ENCODE data around the gene UNC45A.

Gene UNC45A

GRCh38 chr15:90968434-90968833, 33.3 kb downstream of the UNC45A start:
- no peak for DNase-seq

DNA sequence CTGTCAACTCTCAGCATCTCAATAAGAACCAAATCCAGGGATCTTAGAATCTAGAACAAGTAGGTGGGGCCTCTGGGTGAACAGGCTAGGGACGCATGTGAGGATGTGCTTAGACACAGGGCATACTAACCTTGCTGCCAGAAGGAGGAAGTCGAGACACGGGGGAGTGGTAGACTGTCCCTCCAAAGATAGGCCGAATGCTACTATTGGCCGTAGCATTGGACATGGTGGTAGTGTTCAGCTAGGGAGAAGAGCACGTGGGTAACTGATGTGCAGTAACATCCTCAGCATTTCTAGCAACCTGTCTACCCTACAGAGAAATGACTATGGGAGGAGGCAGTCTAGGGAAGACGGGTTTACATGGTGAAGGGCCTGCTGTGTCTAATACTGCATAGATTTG, 35.2 kb downstream of the UNC45A start:
- no peak for DNase-seq

GRCh38 chr15:90972133-90972532, 37.0 kb downstream of the UNC45A start:
- DNase-seq: no peak

DNA sequence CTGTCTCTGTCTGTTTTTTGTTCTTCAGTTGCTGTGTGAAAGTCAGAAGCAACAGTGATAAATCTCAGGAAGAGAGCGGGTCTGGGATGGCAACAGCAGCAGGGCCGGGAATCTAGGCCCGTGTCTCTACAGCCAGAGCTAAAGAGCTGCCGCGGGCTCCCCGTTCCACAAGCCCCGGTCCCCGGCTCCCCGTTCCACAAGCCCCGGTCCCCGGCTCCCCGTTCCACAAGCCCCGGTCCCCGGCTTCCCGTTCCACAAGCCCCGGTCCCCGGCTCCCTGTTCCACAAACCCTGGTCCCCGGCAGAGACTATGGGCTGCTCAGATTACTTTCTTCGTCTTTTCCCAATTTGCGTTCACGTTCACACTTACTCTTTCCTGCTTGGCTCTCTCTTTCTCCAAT, 39.1 kb downstream of the UNC45A start:
- DNase-seq: no peak

GRCh38 chr15:90979582-90979981, 44.5 kb downstream of the UNC45A start:
- no peak for DNase-seq

DNA sequence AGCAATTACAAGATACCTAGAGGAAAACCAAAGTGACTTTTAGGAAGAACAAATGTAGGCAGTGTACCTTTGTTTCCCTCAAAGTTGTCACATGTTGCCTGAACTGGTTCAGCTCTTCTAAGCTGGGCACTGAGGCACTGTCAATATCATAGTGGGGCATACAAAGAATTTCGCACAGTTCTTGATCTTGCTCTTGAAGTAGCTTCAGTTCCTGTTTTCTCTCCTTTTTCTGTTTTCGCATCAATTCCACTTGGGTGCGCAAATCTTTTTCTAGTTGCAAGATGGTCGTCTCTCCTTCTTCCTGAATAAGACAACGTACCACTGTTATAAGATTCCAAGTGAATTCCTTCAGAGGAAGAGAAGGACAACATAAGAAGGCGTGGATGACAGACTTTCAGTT, 46.6 kb downstream of the UNC45A start:
- no peak for DNase-seq

- DNase-seq: no peak
Observed at GRCh38 chr15:90982135-90982534, 47.0 kb downstream of the UNC45A start.

DNA sequence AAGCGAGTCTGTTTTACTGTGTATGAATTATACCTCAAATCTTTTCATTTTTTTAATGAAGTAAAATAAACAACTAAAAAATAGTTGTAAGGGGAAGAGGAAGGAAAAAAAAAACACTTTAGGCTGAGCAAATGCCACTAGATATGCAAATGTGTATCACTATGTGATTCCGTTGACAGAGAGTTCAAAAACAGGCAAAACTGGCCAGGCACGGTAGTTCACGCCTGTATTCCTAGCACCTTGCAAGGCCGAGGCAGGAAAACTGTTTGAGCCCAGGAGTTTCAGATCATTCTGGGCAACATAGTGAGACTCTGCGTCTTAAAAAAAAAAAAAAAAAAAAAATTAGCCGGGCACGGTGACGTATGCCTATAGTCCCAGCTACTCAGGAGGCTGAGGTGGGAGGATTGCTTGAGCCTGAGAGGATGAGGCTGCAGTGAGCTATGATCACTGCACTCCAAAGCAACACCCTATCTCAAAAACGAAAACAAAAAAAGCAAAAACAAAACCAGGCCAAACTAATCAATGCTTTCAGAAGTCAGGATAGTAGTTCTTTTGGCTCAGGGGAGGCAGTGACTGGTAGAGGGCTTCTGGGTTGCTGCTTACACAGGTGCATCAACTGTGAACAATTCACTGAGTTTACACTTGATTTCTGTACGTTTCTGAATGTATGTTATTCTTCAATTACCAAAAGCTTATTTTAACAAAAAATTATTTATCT, 51.9 kb downstream of the UNC45A start:
- DNase-seq: no peak

- no peak for DNase-seq
Observed at GRCh38 chr15:90987561-90988141, 52.6 kb downstream of the UNC45A start.

DNA sequence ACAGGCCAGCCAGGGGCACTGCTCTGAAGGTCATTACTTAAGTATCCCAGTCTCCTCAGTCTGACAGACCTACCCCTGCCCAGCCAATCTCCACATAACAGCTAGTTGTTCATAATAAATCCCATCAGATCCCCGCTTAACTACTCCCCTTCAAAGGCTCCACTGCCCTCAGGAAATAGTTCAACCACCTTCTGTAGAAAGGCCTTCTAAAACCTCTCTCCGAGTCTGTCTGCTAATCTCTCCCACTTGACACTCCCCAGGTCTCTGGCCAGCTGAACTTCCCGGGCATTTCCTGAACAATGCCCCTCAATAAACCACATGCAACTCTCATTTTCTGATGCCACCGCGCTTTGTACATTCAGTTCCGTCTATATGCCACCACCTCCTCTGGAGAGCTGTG, 53.2 kb downstream of the UNC45A start:
- no peak for DNase-seq

DNA sequence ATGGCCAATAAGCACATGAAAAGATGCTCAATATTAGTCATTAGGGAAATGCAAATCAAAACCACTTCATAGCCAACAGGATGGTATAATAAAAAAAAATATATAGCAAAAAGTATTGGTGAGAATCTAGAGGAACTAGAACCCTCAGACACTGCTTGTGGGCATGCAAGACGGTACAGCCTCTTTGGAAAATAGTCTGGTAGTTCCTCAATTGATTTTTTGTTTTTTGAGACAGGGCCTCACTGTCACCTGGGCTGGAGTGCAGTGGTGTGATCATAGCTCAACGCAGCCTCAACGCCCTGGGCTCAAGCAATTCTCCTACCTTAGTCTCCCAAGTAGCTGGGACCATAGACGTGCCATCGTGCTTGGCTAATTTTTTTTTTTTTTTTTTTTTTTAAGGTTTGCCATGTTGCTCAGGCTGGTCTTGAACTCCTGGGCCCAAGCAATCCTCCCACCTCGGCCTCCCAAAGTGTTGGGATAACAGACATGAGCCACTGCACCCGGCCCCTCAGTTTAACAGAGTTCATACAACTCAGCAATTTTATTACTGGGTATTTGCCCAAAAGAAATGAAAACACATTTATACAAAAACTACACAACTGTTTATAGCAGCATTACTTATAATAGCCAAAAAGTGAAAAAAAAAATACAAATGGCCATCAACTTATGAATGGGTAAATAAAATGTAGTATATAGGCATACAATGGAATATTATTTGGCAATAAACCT, 54.1 kb downstream of the UNC45A start:
- no peak for DNase-seq

DNA sequence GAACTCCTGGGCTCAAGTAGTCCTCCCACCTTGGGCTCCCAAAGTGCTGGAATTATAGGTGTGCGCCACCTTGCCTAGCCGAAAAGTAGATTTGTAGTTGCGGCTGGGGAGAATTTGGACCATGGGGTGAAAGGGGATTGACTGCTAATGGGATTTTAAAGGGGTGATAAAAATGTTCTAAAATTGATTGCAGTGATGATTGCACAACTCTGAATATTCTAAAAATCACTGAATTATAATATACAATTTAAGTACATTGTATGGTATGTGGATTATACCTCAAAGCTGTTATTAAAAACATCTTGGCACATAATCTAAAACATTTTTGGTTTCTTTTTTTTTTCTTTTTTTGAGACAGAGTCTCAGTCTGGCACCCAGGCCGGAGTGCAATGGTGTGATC, 55.4 kb downstream of the UNC45A start:
- DNase-seq: no peak

- DNase-seq: no peak
Observed at GRCh38 chr15:90991587-90992285, 56.7 kb downstream of the UNC45A start.

GRCh38 chr15:90994059-90994416, 59.0 kb downstream of the UNC45A start:
- no peak for DNase-seq

DNA sequence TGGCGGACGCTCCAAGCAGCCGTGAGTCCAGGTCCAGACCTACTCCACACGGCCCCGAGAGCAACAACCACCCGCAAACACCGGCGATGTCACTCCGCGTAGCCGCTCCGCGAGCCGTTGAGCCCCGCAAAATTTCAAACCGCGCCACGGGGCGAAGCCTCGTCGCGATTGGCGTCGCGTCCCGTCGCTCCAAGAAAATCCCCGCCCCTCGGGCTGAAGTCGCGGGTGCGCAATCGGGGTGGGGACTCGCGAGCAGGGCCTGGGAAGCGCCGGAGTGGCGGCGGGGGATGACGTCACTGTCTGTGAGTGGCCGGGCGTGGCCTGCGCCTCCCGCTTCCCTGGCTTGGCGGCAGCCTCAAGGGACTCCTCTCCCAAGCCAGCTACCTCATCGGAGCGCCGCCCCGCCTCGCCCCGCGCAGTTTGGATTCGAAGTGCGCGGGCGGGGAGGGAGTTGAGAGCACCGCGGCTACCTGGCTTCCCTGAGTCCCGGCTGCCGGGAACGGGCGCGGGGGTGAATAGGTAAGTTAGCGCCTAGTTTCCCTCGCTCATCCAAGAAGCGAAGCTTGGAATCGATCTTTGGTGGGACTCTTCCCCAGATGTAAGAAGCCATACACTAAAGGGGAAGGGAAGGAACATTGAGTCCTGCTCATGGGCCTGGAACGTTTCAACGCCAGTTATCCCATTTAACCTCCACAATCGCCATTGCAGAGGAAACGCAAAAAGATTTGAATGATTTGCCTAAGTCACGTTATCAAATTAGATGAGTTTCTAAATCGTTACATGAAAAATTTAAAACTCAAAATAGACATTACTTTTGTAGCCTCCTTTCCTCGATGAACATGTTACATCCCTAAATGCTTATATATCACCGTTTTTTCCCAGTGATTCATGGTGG, 59.6 kb downstream of the UNC45A start, which contains the start of gene PRC1:
TSS of gene PRC1 (minus strand) at position 119 of the 895 bp plus-strand sequence. CDS start at position 1, 118 bp downstream.
- DNase-seq: peak; percentile 86 to 96

DNA sequence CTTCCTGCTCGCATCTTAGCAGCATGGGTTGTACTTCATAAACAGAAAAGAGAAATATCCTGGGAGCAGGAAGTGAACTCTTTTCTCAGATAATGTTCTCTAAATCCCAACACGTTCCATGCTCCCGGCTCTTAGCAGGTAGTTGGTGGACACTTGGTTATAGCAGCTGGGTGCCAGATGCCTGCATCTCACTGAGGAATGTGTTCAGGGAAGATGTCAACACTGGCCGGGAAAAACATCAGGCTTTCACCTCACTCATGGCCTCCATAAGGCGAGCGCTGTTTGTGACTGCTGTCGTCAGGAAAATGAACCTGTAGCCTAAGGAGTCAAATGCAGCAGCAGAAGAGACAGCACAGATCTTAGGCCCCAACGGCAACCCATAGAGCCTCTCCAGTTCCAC, 63.7 kb downstream of the UNC45A start:
- no peak for DNase-seq

DNA sequence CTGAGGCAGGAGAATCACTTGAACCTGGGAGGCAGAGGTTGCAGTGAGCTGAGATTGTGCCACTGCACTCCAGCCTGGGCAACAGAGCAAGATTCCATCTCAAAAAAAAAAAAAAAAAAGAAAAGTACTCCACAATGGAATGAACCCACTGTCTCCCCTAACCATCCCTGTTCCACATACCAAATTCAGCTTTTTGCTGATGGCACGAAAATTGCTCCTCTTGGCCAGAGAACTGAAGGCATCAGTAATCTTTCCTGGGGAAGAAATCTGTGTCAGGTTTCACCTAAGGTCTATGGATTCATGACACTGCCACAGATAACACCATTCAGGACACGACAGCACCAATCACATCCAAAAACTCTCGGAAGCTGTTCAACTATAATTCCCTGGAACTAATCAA, 66.1 kb downstream of the UNC45A start:
- DNase-seq: no peak

Measured in cerebellar nuclear complex (tissue), 1 donor.